Mesendoderm (in vitro differentiated cells): ENCODE measurements around the gene PIEZO1.
"Not testable (repeated sequence)": the region's sequence is repeated elsewhere in the genome, so short reads cannot be mapped to it uniquely, and the experiment has no call there.

ENCODE experiments used
- DNase-seq: peaks from one replicate; pipeline ENCODE4 v3.0.0; 2013
- H2AK5ac ChIP-seq: 2 replicates; pipeline ENCODE4 v1.6.1; 2013; ENCODE audit warnings: low read length, inconsistent platforms
- H2BK120ac ChIP-seq: 2 replicates; pipeline ENCODE4 v1.6.1; 2013; ENCODE audit warnings: low read depth, mild to moderate bottlenecking, low read length, moderate library complexity, mixed read lengths
- H2BK15ac ChIP-seq: replicated peaks from 2 replicates; pipeline ENCODE4 v1.6.1; 2013; ENCODE audit warnings: low read depth, mild to moderate bottlenecking, moderate library complexity
- H2BK5ac ChIP-seq: 2 replicates; pipeline ENCODE4 v1.6.1; 2013; ENCODE audit warnings: low read length, inconsistent platforms
- H3K18ac ChIP-seq: 2 replicates; pipeline ENCODE4 v1.6.1; 2013; ENCODE audit warnings: mild to moderate bottlenecking, low read length, mixed read lengths
- H3K23ac ChIP-seq: one replicate; pipeline ENCODE4 v1.6.1; 2013; ENCODE audit warnings: low read length
- H3K27ac ChIP-seq: 2 replicates; pipeline ENCODE4 v1.5.1; 2013; ENCODE audit warnings: low read depth, mild to moderate bottlenecking, inconsistent platforms, low read length, moderate library complexity
- H3K27me3 ChIP-seq: 2 replicates; pipeline ENCODE4 v1.6.1; 2013; ENCODE audit warnings: low read length, control low read depth, mild to moderate bottlenecking, inconsistent platforms; ENCODE audit not compliant: insufficient read depth, poor library complexity
- H3K36me3 ChIP-seq: 2 replicates; pipeline ENCODE4 v1.6.1; 2013; ENCODE audit warnings: low read length, inconsistent platforms; ENCODE audit not compliant: control insufficient read depth, insufficient read depth
- H3K4ac ChIP-seq: one replicate; pipeline ENCODE4 v1.6.1; 2013; ENCODE audit warnings: low read depth, mild to moderate bottlenecking, low read length, moderate library complexity
- H3K4me1 ChIP-seq: 2 replicates; pipeline ENCODE4 v1.6.1; 2013; ENCODE audit warnings: low read depth, low read length, inconsistent platforms; ENCODE audit not compliant: control insufficient read depth
- H3K4me2 ChIP-seq: 2 replicates; pipeline ENCODE4 v1.6.1; 2013; ENCODE audit warnings: low read length
- H3K4me3 ChIP-seq: 2 replicates; pipeline ENCODE4 v1.5.1; 2013; ENCODE audit warnings: mild to moderate bottlenecking, low read length
- H3K56ac ChIP-seq: one replicate; pipeline ENCODE4 v1.6.1; 2013; ENCODE audit warnings: low read length
- H3K79me1 ChIP-seq: 2 replicates; pipeline ENCODE4 v1.6.1; 2013; ENCODE audit warnings: low read length, inconsistent platforms
- H3K79me2 ChIP-seq: 2 replicates; pipeline ENCODE4 v1.6.1; 2013; ENCODE audit warnings: mild to moderate bottlenecking, low read length; ENCODE audit not compliant: control insufficient read depth, insufficient read depth
- H3K9ac ChIP-seq: 2 replicates; pipeline ENCODE4 v1.6.1; 2013; ENCODE audit warnings: low read length, inconsistent platforms
- H4K5ac ChIP-seq: one replicate; pipeline ENCODE4 v1.6.1; 2013; ENCODE audit warnings: low read length
- H4K8ac ChIP-seq: one replicate; pipeline ENCODE4 v1.6.1; 2013; ENCODE audit warnings: low read depth, mild to moderate bottlenecking, control low read depth, low read length, moderate library complexity
- whole genome bisulfite sequencing: extraction: QIAGEN DNeasy Blood & Tissue Kit; methylation state at CpG from one replicate; pipeline ENCODE4 v1.1.7; 2013; ENCODE audit warnings: low lambda C conversion rate, missing lambda C conversion rate; ENCODE audit not compliant: insufficient coverage; ENCODE audit errors: extremely low coverage; 5-methylcytosine and 5-hydroxymethylcytosine counted together

PIEZO1 gene

DNA sequence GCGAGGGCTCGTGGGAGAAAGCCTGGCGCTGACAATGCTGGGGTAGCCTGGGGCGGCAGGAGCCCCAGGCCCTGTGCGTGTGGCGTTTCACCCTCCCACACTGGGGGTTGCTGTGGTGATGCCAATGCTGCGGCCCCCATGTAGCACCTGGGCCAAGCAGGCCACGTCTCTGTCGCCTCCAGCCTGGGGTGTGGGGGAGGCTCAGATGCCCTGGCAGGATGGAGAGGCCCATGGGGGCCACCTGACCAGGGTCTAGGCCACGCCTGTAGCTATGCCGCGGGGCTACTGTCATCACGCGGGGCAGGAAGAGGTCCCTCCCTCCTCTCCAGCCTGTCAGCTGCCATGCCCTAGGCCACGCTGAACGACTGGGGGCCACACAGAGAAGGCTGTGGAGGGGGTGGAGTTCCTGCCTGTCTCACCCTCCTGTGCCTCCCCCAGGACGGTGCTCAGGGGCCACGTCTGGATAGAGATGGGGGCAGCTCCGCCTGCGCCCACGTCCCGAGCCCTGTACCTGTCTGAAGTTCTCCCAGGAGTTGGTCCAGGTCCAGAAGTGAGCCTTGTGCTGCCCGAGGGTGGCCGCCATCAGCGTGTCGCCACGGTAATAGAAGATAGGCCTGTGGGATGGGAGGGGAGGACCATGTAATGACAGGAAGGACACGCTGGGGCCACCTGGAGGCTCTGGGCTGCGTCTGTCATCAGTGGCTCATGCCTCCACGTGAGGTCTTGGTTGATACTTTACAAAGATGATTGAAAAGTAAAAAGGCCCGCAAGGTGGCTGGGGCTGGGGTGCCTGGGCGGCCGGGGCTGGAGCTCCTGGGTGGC lies 39.4 kb upstream of the PIEZO1 start:
- Histone ChIP-seq H2AK5ac (no peak overlapping the region), H3K79me1 (no peaks in the 10 kb centered on the region), H4K8ac (no peak overlapping the region), H3K27me3 (no peaks in the 10 kb centered on the region), H3K27ac (no peak overlapping the region), H3K9ac (no peak overlapping the region), H2BK120ac (no peak overlapping the region), H3K18ac (no peak overlapping the region), H3K4me2 (no peak overlapping the region), H4K5ac (no peak overlapping the region), H2BK15ac (no peak overlapping the region), H3K56ac (no peak overlapping the region), H3K4ac (no peak overlapping the region), H3K4me1 (no peaks in the 10 kb centered on the region), H3K4me3 (no peak overlapping the region), H3K23ac (no peak overlapping the region), H3K36me3 (no peaks in the 10 kb centered on the region), H2BK5ac (no peak overlapping the region), H3K79me2 (no peaks in the 10 kb centered on the region)
- no CpG with 5 or more reads among the region's 33 CpGs for WGBS
- no peak for DNase-seq

DNA sequence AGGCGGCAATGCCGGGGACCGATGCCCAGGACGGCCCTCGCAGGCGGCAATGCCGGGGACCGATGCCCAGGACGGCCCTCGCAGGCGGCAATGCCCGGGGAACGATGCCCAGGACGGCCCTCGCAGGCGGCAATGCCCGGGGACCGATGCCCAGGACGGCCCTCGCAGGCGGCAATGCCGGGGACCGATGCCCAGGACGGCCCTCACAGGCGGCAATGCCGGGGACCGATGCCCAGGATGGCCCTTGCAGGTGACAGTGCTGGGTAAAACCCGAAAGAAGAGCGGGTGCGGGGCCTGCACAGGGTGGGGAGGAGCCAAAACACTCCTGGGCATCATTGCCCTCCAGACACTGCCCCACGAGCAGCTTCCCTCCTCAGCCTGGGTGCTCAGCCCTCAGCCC lies 38.6 kb upstream of the PIEZO1 start:
- not testable (repeated sequence) for H3K23ac ChIP-seq, H3K4me2 ChIP-seq, H3K27me3 ChIP-seq, H2AK5ac ChIP-seq, H3K79me1 ChIP-seq, H4K8ac ChIP-seq, H3K27ac ChIP-seq, H3K4me1 ChIP-seq, H2BK120ac ChIP-seq, H3K36me3 ChIP-seq, H3K9ac ChIP-seq, H3K4me3 ChIP-seq, H4K5ac ChIP-seq, H2BK15ac ChIP-seq, H3K4ac ChIP-seq, H3K18ac ChIP-seq, DNase-seq, H3K79me2 ChIP-seq, H2BK5ac ChIP-seq, H3K56ac ChIP-seq
- no CpG with 5 or more reads among the region's 31 CpGs for WGBS

DNA sequence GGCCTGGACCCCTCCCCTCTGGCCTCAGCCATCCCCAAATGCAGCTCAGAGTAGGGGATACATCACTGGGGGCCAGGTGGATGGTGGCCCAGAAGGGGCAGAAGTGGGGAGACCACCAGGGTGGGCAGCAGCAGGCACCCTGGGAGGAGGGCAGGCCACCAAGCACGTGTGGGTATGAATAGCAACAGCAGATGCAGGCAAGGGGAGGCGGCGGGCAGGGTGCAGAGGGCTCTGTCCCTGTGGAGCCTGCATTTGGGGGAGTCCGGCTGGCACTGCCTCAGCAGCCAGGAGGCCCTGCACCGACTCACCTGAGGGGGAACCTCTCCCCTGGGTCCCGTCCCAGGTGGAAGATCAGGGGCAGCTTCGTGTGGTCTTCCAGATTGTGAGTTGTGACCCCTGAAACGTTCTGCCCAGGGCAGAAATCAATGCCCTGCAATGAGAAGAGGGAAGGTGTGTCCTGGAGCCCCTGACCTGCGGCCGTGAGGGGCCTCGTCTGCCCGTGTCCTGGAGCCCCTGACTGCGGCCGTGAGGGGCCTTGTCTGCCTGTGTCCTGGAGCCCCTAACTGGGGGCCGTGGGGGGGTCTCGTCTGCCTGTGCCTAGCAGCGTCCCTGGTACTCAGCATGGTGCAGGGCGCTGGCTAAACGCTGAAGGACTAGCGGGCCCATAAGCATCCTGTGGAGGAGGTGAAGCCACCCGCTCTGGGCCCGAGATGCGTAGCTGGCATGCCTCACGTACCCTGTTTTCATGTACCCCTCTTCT lies 37.4 kb upstream of the PIEZO1 start:
- Histone ChIP-seq H3K36me3 (no peaks in the 10 kb centered on the region), H3K56ac (no peak overlapping the region), H3K9ac (no peak overlapping the region), H3K27ac (no peak overlapping the region), H2BK120ac (no peak overlapping the region), H3K23ac (no peak overlapping the region), H2AK5ac (no peak overlapping the region), H3K4me3 (no peak overlapping the region), H3K79me2 (no peaks in the 10 kb centered on the region), H2BK5ac (no peak overlapping the region), H4K8ac (no peak overlapping the region), H3K4ac (no peak overlapping the region), H3K27me3 (no peaks in the 10 kb centered on the region), H3K4me2 (no peak overlapping the region), H3K79me1 (no peaks in the 10 kb centered on the region), H4K5ac (no peak overlapping the region), H3K4me1 (no peaks in the 10 kb centered on the region), H3K18ac (no peak overlapping the region), H2BK15ac (no peak overlapping the region)
- no CpG with 5 or more reads among the region's 24 CpGs for WGBS
- DNase-seq: no peak

DNA sequence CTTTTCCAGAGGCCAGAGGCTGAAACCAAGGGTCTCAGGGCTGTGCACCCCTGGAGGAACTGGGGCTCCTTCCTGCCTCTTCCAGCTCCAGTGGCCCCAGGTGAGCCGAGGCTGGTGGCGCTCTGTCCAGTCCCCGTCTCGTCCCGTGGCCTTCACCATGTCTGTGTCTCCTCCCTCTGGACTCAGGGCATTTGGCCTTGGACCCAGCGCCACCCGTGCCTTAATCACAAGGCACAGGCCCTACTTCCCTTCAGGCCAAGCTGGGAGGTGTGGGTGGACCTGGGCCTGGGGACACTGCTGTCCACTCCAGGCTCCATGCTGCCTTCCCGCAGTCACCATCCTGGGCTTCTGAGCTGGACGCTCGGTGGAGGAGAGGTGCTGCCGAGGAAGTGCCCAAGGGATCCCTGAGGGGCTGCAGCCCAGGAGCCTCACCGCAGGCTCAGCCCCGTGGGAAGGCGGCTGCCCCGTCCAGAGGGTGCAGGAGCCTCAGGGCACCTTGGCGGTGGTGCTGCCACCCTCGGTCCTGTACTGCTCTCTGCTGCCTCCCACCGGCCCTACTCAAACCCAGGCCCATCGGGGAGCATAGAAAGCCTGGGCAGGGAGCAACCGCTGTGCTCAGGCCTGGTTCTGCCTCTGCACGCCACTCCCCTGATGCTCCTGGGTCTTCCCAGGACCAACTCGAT lies 36.3 kb upstream of the PIEZO1 start:
- Histone ChIP-seq H4K5ac (no peak overlapping the region), H3K18ac (no peak overlapping the region), H2BK15ac (no peak overlapping the region), H3K23ac (no peak overlapping the region), H3K4me1 (no peaks in the 10 kb centered on the region), H3K79me1 (no peaks in the 10 kb centered on the region), H3K4me2 (no peak overlapping the region), H3K56ac (no peak overlapping the region), H3K9ac (no peak overlapping the region), H2BK5ac (no peak overlapping the region), H3K4me3 (no peak overlapping the region), H3K27ac (no peak overlapping the region), H3K79me2 (no peaks in the 10 kb centered on the region), H4K8ac (no peak overlapping the region), H3K27me3 (no peaks in the 10 kb centered on the region), H3K4ac (no peak overlapping the region), H2BK120ac (no peak overlapping the region), H3K36me3 (no peaks in the 10 kb centered on the region), H2AK5ac (no peak overlapping the region)
- WGBS: no CpG with 5 or more reads among the region's 22 CpGs
- no peak for DNase-seq

DNA sequence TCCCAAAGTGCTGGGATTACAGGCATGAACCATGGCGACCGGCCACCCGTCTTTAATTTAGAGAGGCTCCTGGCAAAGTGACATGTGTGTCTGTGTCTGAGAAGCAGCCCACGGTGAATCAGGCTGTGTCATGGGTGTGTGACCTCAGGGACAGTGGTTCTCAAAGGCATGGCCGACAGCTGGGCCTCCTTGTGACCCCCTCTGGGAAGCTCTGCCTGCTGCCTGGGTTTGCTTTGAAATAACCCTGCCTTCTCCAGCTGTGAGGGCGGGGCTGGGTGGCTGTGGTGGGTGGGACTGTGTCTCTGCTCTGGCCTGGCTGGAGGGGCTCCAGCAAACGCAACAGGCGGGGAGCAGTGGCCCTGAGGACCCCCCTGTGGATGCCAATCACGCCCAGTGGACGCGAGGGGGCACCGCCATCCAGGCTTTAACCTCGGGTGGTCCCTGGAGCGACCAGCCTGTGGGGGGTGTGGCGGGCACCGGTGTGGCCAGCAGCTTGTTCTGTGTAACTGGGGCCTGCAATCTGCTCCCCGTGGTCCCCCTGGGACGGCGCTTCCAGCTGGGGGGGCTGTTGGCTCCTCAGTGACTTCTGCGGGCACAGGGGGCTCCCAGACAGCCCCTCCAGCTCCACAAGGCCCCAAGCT lies 35.5 kb upstream of the PIEZO1 start:
- H3K27ac ChIP-seq: no peak overlapping the region
- H3K4me2 ChIP-seq: no peak overlapping the region
- H3K4me3 ChIP-seq: no peak overlapping the region
- no peaks in the 10 kb centered on the region for H3K27me3 ChIP-seq
- no peak overlapping the region for H3K18ac ChIP-seq
- no peak overlapping the region for H3K4ac ChIP-seq
- no peak overlapping the region for H3K56ac ChIP-seq
- no peak overlapping the region for H4K5ac ChIP-seq
- no peak overlapping the region for H3K9ac ChIP-seq
- no CpG with 5 or more reads among the region's 20 CpGs for WGBS
- H2BK5ac ChIP-seq: no peak overlapping the region
- no peak overlapping the region for H3K23ac ChIP-seq
- no peaks in the 10 kb centered on the region for H3K36me3 ChIP-seq
- no peak overlapping the region for H2BK15ac ChIP-seq
- H2AK5ac ChIP-seq: no peak overlapping the region
- no peak overlapping the region for H4K8ac ChIP-seq
- H3K79me2 ChIP-seq: no peaks in the 10 kb centered on the region
- no peak overlapping the region for H2BK120ac ChIP-seq
- H3K4me1 ChIP-seq: no peaks in the 10 kb centered on the region
- DNase-seq: no peak
- H3K79me1 ChIP-seq: no peaks in the 10 kb centered on the region
